Measurements from ENCODE around the gene LGALS14.

DNA sequence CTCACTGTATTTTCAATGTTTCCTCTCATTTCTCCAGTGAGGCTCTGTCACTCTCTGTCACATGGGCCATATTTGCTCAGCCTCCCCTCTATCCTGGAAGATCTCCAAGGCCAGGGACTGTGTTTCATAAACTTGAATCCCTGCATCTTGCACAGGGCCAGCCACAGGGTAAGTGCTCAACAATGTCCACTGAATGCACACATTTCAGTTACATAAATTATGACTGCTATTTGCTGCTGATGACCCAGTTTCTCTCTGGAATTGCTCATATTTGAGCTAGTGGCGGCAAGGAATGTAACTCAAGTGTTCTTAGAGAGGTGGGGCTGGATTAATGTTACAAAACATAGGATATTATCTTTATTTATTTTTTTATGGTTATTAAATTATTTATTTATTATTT, 27.4 kb downstream of the LGALS14 start:
- TF ChIP-seq, protein P1, sequence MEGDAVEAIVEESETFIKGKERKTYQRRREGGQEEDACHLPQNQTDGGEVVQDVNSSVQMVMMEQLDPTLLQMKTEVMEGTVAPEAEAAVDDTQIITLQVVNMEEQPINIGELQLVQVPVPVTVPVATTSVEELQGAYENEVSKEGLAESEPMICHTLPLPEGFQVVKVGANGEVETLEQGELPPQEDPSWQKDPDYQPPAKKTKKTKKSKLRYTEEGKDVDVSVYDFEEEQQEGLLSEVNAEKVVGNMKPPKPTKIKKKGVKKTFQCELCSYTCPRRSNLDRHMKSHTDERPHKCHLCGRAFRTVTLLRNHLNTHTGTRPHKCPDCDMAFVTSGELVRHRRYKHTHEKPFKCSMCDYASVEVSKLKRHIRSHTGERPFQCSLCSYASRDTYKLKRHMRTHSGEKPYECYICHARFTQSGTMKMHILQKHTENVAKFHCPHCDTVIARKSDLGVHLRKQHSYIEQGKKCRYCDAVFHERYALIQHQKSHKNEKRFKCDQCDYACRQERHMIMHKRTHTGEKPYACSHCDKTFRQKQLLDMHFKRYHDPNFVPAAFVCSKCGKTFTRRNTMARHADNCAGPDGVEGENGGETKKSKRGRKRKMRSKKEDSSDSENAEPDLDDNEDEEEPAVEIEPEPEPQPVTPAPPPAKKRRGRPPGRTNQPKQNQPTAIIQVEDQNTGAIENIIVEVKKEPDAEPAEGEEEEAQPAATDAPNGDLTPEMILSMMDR (IDR thresholded peaks at IDR 0.05) = no peak
- TF ChIP-seq POLR2A (IDR thresholded peaks at IDR 0.05) = no peak
